ENCODE results near the gene TDP1.

DNA sequence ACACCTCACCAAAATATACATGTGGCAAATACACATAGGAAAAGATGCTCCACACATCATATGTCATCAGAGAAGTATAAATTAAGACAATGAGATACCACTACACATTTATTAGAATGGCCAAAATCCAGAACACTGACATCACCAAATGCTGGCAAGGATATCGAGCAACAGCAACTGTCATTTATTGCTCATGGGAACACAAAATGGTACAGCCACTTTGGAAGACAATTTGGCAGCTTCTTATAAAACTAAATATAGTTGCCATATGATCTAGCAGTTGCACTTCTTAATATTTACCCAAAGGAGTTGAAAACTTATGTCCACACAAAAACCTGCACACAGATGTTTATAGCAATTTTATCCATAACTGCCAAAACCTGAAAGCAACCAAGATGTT is 99.1 kb downstream of the TDP1 start:
- TF ChIP-seq, protein P1, sequence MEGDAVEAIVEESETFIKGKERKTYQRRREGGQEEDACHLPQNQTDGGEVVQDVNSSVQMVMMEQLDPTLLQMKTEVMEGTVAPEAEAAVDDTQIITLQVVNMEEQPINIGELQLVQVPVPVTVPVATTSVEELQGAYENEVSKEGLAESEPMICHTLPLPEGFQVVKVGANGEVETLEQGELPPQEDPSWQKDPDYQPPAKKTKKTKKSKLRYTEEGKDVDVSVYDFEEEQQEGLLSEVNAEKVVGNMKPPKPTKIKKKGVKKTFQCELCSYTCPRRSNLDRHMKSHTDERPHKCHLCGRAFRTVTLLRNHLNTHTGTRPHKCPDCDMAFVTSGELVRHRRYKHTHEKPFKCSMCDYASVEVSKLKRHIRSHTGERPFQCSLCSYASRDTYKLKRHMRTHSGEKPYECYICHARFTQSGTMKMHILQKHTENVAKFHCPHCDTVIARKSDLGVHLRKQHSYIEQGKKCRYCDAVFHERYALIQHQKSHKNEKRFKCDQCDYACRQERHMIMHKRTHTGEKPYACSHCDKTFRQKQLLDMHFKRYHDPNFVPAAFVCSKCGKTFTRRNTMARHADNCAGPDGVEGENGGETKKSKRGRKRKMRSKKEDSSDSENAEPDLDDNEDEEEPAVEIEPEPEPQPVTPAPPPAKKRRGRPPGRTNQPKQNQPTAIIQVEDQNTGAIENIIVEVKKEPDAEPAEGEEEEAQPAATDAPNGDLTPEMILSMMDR (IDR thresholded peaks at IDR 0.05), result no peak
- TF ChIP-seq POLR2A (IDR thresholded peaks at IDR 0.05), result no peak
